Neural progenitor cell (in vitro differentiated cells): ENCODE data around the gene FHOD3.

Experiments used
- CTCF ChIP-seq: fragments of 200-600 bp; sonication (generic); IDR thresholded peaks from 2 replicates; pipeline ENCODE4 v1.5.1; 2017; ENCODE audit warnings: antibody characterized with exemption, mild to moderate bottlenecking
- EZH2 ChIP-seq: fragments of 200-600 bp; sonication (generic); IDR thresholded peaks from 2 replicates; pipeline ENCODE4 v1.6.1; 2017; ENCODE audit warnings: antibody characterized with exemption, mild to moderate bottlenecking, moderate library complexity
- EZH2phosphoT487 ChIP-seq: fragments of 200-600 bp; sonication (generic); IDR thresholded peaks from 2 replicates; pipeline ENCODE4 v1.6.1; 2017; ENCODE audit warnings: antibody characterized with exemption

DNA sequence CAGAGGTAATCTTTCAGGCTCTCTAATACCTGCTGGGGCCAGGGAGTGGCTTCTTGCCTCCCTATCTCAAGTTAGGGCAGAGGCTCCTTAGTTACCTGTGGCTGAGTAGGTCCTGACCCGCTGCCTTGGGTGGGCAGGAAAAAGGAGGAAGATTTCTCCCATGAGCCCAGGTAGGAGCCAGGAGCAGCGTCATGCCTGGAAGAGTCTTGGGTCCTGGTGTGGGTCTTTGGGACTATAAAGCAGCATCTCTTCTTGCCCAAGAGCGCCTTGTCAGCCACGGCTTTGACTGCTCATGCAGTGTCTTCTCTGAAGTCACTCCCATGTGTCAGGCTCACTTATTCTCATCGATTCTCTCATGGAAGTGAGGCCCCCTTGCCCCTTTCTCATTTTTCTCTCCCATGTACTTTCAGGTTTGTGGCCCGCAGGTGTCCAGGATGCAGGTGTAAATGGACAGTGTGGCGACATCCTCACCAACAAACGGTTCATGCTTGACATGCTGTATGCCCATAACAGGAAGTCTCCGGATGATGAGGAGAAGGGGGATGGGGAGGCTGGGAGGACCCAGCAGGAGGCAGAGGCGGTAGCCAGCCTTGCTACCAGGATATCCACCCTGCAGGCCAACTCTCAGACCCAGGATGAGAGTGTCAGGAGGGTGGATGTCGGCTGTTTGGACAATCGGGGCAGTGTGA is 420.1 kb downstream of the FHOD3 start:
- TF ChIP-seq EZH2: no peak
- TF ChIP-seq CTCF: no peak
- no peak for TF ChIP-seq EZH2phosphoT487
